ENCODE results near the gene COG6.

GRCh38 chr13:39688278-39688677 lies 32.8 kb downstream of the COG6 start:
- TF ChIP-seq POLR2AphosphoS5 (IDR thresholded peaks at IDR 0.05) (no peak), POLR2A (IDR thresholded peaks at IDR 0.05) (no peak)
- TF ChIP-seq, protein P1, sequence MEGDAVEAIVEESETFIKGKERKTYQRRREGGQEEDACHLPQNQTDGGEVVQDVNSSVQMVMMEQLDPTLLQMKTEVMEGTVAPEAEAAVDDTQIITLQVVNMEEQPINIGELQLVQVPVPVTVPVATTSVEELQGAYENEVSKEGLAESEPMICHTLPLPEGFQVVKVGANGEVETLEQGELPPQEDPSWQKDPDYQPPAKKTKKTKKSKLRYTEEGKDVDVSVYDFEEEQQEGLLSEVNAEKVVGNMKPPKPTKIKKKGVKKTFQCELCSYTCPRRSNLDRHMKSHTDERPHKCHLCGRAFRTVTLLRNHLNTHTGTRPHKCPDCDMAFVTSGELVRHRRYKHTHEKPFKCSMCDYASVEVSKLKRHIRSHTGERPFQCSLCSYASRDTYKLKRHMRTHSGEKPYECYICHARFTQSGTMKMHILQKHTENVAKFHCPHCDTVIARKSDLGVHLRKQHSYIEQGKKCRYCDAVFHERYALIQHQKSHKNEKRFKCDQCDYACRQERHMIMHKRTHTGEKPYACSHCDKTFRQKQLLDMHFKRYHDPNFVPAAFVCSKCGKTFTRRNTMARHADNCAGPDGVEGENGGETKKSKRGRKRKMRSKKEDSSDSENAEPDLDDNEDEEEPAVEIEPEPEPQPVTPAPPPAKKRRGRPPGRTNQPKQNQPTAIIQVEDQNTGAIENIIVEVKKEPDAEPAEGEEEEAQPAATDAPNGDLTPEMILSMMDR (IDR thresholded peaks at IDR 0.05): no peak

All from breast epithelium (tissue), 3 donors.